Fibroblast of the aortic adventitia (primary cell): ENCODE data around the gene CDCA5. TPM values are rescaled to one million over a fixed set of nuclear protein-coding genes. Genes with fewer than 3 reads are reported as not detected.

ENCODE experiments used
- DNase-seq: peaks from one replicate; pipeline ENCODE4 v3.0.0-alpha.2; 2010; ENCODE audit warnings: low read depth
- H3K4me3 ChIP-seq: 2 replicates; pipeline ENCODE4 v1.5.1; 2011; ENCODE audit warnings: low read depth, mild to moderate bottlenecking, control low read depth, low read length, moderate library complexity
- small RNA-seq: library from RNA; depleted of rRNA; stranded (forward); fragments of <200 nt; gene quantifications from one replicate; pipeline ENCODE3, GENCODE V24; 2012
- total RNA-seq: library from RNA; depleted of rRNA; stranded (reverse); fragments of >200 nt; gene quantifications from 2 replicates; pipeline ENCODE4 v1.2.3, GENCODE V29; 2012; ENCODE audit warnings: low replicate concordance
- TF ChIP-seq, protein P1 (sequence below): IDR thresholded peaks from 2 replicates; pipeline ENCODE4 v1.5.1; 2011; ENCODE audit warnings: mild to moderate bottlenecking, low read length, control low read depth, inconsistent platforms; ENCODE audit not compliant: insufficient read depth

Gene CDCA5
- total RNA-seq, 1 donor: 19.3 TPM

DNA sequence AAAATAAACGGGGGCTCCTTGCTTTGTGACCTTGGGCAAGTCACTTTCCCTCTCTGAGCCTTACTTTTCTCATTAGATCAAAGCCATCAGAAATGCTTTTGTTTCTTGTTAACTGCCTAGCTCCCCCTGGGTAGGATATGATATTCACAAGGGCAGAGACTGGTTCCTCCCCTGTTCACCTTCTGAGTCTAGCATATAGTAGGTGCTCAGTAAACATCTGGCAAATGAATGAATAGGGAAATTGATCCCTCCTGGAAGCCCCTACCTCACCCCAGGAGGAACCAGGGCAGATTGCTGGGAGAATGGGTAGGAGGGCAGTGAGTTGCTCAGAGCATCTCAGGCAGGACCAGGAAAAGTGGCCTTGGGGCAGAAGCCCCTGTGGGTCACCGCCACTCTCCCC is 49.4 kb downstream of the CDCA5 start:
- TF ChIP-seq, protein P1, sequence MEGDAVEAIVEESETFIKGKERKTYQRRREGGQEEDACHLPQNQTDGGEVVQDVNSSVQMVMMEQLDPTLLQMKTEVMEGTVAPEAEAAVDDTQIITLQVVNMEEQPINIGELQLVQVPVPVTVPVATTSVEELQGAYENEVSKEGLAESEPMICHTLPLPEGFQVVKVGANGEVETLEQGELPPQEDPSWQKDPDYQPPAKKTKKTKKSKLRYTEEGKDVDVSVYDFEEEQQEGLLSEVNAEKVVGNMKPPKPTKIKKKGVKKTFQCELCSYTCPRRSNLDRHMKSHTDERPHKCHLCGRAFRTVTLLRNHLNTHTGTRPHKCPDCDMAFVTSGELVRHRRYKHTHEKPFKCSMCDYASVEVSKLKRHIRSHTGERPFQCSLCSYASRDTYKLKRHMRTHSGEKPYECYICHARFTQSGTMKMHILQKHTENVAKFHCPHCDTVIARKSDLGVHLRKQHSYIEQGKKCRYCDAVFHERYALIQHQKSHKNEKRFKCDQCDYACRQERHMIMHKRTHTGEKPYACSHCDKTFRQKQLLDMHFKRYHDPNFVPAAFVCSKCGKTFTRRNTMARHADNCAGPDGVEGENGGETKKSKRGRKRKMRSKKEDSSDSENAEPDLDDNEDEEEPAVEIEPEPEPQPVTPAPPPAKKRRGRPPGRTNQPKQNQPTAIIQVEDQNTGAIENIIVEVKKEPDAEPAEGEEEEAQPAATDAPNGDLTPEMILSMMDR: no peak
- H3K4me3 ChIP-seq: no peak overlapping the region
- DNase-seq: no peak

DNA sequence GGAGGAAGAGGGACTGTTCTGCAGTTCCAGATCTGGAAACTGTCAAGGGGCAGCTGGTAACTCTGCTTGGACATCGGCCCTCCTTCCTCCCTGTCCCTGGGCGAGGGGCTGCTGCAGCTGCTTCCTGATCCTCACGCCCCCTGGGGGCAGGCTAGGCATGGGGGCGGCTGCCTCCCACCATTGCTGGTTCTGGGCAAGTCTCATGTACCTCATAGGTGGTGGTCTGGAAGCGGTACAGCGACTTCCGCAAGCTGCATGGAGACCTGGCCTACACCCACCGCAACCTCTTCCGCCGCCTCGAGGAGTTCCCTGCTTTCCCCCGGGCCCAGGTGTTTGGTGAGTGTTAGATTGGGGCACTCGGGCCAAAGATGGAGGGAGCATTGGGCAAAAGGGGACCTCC is 51.6 kb downstream of the CDCA5 start:
- no peak for DNase-seq
- no peak overlapping the region for H3K4me3 ChIP-seq
- TF ChIP-seq, protein P1: no peak

Small RNA genes lying within 50 kb of the gene (small RNA-seq; reads per million reads assigned to genes)
- gene SNX15: 0.45 reads per million

Other genes with a start within 250 kb of the CDCA5 start
- 0.08 and 0.09 TPM in 2 replicates for gene CDC42BPG, start 239.4 kb downstream of the CDCA5 start, total RNA-seq
- 68.1 and 113 TPM in 2 replicates for gene EHD1, start 205.4 kb downstream of the CDCA5 start, total RNA-seq
- gene ATG2A, start 166.8 kb downstream of the CDCA5 start, total RNA-seq: 18.2 and 18.8 TPM in 2 replicates
- 7.9 and 9.3 TPM in 2 replicates for gene PPP2R5B, start 159.4 kb downstream of the CDCA5 start, total RNA-seq
- not detected in 2 replicates for gene GPHA2, start 148.1 kb downstream of the CDCA5 start, total RNA-seq
- gene MAJIN, start 111.9 kb downstream of the CDCA5 start, total RNA-seq: not detected in 2 replicates
- 0.25 and 0.45 TPM in 2 replicates for gene BATF2, start 87.1 kb downstream of the CDCA5 start, total RNA-seq
- gene ARL2, start 69.9 kb downstream of the CDCA5 start, total RNA-seq: 14.9 and 97.9 TPM in 2 replicates
- gene SNX15, start 56.6 kb downstream of the CDCA5 start, total RNA-seq: 11.1 and 17.4 TPM in 2 replicates
- gene SAC3D1, start 42.8 kb downstream of the CDCA5 start, total RNA-seq: 13.0 and 19.1 TPM in 2 replicates
- 9.7 and 11.5 TPM in 2 replicates for gene NAALADL1, start 25.5 kb downstream of the CDCA5 start, total RNA-seq
- gene ZFPL1, start 182 bp upstream of the CDCA5 start, total RNA-seq: 9.6 and 42.5 TPM in 2 replicates
- gene VPS51, start 12.2 kb upstream of the CDCA5 start, total RNA-seq: 211 and 336 TPM in 2 replicates
- gene TM7SF2, start 27.8 kb upstream of the CDCA5 start, total RNA-seq: 9.2 and 10.0 TPM in 2 replicates
- 9.9 and 30.4 TPM in 2 replicates for gene ZNHIT2, start 33.7 kb upstream of the CDCA5 start, total RNA-seq
- 239 and 640 TPM in 2 replicates for gene FAU, start 38.1 kb upstream of the CDCA5 start, total RNA-seq
- gene MRPL49, start 38.3 kb upstream of the CDCA5 start, total RNA-seq: 24.2 and 34.7 TPM in 2 replicates
- gene SYVN1, start 50.5 kb upstream of the CDCA5 start, total RNA-seq: 10.4 and 24.3 TPM in 2 replicates
- not detected in 2 replicates for gene SPDYC, start 86.2 kb upstream of the CDCA5 start, total RNA-seq
- 43.2 and 164 TPM in 2 replicates for gene CAPN1, start 97.9 kb upstream of the CDCA5 start, total RNA-seq
- gene POLA2, start 177.9 kb upstream of the CDCA5 start, total RNA-seq: 8.7 and 32.4 TPM in 2 replicates
- 4.7 and 28.0 TPM in 2 replicates for gene CDC42EP2, start 230.8 kb upstream of the CDCA5 start, total RNA-seq
- gene DPF2, start 249.8 kb upstream of the CDCA5 start, total RNA-seq: 46.4 and 75.9 TPM in 2 replicates